HG03064 (cell line): ENCODE measurements around the gene NRG2.

Experiments used
- ATAC-seq: cut with Tn5 transposase; IDR thresholded peaks from one replicate; pipeline ENCODE4 v1.9.1; 2021; ENCODE audit warnings: low read depth; ENCODE audit not compliant: unreplicated experiment

The NRG2 gene

DNA sequence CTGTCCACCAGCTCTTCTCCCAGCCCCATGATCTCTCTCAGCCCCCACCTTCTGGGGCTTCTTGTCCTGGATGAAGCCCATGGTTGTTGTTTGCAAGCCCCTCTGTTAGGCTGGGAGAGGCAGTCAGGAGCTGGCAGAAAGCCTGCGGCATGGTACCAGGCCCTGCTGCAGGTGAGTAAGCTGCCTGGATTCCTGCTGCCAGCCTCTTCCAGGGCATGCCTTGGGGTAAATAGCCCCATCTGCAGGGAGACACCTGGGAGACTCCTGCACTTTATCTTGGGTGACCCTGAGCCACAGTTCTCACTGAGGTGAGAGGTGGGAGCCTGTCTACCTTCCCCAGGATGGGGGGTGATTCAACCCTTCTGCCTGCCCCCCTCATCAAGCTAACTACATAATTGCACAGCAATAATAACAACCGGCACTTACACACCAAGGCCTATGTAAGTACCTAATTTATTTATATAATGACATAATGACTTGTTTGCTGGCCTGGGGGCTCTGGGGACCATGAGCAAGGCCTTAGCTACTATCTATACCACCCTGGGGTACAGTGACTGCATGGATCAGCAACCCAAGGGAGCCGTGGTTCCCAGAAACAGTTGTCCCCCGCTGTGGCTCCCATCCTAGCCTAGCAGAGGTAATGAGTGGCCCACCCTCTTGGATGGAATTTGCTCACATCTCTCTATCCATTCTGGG is 131.5 kb downstream of the NRG2 start:
- no peak for ATAC-seq

DNA sequence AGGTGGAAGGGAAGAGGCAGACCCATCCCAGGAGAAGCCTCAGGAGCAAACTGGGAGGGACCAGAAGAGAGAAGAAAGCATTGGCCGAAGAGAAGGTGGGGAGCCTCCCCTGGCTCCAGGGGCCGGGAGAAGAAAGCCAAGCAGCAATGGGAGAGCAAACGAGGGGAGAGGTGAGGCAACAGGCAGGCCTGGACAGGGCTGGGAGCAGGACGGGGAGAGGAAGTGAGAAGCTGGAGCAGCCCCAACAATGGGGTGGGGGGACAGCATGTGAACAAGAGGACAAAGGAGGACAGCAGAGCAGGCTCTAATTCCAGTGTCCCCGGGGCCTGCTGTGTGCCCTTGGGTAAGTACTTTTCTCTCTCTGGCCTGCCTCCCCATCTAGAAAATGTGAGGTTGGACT is 132.2 kb downstream of the NRG2 start:
- no peak for ATAC-seq

DNA sequence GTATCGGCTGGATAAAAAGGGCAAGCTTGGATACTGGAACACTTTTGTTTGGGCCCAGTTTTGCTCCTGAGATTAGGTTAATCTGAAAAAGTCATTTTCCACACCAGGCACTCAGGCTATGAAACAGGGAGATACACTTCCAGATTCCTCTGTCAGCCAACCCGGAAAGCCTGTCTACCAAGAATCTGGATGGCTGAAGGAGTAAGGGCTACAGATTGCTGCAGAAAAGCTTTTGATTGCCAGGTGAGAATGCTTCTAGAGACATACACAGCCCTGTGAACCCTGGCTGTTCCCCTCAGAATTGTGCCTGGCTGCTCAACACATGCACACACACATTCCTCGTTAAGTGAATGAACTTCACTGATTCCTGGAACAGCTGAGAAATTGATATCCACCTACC is 133.1 kb downstream of the NRG2 start:
- ATAC-seq: no peak

DNA sequence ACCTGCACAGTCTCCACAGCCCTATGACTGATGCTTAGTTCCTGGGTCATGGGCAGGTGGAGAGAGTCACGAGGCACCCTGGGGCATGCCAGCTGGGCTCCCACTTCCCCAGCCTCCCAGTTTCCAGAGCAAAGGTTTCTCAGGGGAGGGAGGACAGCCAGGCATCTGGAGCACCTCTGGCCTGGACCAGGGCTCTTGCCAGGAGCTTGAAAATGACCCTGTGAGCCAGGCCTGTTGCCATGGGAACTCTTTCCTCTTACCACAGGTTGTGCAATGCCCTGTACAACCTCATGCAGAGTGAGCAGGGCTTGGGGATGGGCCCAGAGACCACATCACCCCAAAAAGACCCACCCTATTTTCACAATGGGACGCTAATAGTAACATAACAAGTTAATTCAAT is 134.3 kb downstream of the NRG2 start:
- no peak for ATAC-seq

DNA sequence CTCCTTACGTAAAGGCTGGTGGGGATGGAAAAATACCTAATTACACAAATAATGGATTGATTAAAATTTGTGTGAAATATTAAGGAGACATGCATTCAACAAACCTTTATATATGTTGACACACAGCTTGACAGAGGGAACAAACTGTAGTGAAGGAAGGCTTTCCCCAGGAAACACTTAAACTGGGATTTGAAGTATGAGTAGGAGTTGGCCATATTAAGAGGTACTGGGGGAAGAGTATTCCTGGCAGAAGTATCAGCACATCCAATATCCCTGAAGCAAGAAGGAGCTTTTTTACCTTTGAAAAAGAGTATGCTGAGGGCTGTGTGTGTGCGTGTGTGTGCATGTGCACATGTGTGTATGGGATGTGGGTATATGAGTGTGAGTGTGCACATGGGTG is 136.4 kb downstream of the NRG2 start:
- ATAC-seq: no peak

DNA sequence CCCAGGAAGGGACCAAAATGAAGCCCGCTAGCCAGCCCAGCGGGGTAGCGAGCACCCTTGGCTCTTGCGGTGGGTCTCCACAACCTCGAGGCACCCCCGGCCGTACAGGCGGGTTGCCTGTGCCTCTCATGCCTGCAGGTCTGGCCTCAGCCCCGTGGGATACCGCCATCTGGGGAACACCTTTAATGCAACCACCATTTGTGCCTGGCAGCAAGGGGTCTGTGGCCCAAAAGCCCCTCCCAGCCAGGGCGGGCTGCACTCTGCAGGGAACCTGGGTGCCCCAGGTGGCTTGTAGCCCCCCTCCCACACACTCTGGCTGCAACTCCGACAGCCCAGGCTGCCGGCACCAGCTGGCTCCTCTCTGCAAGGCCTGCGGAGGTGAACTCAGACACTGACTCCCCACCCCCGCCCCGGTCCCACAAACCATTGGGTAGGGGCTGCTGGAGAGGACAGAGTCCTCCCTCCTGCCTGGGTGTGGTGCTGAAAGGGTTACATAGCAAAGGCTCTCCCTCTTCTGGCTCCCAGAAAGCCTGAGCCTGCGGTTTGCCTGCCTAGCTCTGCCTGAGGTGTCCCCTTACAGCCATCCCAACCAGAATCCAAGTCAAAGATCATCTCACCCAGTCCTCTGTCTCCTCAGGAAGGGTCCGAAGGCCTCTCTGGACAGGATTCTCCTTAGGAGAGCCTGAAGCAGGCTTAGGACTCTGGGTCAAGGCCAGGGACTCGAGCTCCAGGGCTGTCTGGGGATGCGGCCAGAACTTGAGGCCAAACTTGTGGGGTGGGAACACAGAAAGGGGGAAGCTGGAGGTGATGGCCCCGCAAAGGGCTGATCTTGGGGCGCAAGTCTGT is 138.1 kb downstream of the NRG2 start:
- ATAC-seq: no peak

DNA sequence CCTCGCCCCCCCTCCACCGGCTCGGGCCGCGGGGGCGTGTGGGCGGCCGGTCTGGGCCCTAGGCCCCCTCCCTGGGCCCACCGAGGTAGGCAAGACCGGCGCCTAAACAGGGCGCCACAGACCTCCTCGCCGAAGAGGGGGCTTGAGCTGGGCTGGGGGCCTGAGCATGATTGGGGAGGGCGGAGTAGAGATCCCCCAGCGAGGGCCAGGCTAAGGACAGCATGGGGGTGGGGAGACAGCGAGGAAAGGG is 138.6 kb downstream of the NRG2 start:
- ATAC-seq: no peak

DNA sequence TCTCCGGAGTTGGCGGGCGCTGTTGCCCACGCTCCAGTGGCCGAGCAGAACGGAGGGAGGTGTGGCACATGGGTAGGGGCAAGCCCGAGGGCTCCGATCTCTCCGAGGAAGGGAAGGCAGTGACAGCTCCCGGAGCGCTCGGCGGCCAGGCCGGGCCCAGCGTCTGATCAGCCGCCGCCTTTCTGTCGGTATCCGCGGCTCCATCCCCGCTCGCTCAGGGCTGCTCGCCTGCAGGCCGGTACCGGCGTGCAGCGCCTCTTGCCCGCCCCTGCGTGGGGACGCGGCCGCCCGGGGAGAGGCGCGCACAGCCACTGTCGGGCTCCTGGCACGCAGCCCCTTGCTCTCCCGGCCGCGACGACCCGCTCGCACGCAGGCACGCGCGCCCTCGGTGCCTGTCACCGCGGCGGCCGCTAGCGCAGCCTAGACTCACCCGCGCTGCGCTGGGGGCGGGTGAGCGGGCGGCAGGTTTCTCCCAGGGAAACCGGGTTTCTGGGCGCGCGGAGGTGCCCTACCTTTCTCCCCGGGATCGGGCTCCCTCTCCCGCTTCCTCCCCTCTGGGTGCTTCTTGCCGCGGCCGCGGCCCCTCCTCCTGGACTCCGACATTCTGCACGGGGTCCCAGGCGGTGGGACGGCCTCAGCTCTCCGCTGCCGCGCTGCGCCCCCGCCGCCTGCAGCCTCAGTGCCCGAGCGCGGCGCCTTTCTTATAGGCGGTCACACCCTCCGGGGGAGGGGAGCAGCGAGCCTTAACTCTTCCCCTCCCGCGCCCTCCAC is 139.1 kb downstream of the NRG2 start:
- no peak for ATAC-seq

DNA sequence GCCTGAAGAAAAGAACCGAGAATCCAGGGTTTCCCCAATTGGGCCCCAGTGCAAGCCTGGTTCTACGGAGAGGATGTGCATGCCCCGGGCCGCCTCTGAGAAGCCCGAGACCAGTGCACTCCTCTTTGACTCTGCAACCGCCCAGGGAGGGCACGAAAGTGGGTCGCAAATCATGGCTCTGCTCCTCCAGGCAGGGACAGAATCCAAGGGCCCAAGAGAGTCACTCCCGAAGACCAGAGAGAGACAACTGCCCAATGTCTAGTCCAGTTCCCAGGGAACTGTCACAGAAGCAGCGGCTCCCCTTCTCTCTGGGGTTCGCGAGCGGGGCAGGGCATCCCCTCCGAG is 139.7 kb downstream of the NRG2 start:
- no peak for ATAC-seq

DNA sequence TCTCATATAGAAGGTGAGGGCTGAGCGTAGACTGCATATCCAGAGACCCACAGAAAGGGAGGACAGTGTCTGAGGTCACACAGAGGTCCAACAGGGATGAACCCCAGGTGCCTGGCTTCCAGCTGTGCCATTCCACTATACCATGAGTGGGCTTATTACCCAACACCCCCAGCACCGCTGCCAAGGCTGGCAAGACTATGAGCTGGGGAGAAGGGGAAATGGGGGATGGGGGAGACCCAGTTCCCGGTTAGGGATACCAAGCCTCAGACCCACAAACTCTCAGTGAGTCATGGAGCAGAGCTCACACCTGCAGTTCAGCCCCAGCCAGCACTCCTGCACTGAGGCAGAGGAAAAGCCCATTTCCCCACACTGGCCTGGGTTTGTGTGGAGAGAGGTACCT is 141.1 kb downstream of the NRG2 start:
- no peak for ATAC-seq

DNA sequence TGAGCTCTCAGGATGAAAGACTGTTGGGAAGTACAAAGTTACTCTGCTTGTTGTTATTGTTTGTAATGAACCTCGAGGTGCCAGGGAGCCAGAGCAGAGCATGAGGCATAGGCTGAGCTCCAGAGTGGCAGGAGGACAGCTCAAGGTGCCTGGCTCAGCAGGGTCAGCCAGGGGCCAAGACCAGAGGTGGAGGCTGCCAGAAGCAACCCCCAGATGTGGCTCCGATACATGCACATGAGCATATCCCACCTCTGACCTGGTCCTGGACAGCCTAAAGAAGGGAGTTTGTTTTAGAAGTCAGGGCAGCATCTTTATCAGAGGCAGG is 141.9 kb downstream of the NRG2 start:
- ATAC-seq: no peak

DNA sequence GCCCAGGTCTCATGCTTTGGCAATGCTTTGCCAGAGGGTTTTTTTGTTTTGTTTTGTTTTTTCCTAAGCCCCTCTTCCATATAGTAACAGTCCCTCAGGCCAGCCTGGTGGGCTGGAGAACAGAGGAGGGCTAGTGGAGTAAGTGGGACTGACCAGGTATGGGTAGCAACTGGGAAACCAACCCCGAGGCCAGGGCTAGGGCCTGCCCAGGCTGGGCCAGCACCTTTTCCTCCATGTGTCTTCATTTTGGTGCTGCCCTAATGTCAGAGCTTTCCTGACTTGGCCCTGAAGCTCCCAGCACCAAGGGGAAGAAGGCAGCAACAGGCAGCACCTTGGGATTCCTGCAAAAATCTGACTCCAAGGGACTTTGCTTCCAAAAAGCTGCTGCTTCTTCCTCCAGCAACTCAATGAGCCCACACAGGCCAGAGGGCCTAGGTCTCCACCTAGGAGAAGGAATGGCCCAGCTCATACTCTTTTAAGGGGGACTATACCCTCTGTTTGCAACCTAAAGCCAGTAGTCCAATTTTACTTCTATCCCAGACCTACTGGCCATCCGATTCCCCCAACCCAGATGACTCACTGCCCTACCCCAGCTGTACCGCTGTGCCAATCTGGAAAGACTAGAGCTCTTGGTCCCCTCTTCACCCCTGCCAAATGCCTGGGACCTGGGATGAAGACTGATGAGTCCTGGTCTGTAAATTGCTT is 142.4 kb downstream of the NRG2 start:
- no peak for ATAC-seq

DNA sequence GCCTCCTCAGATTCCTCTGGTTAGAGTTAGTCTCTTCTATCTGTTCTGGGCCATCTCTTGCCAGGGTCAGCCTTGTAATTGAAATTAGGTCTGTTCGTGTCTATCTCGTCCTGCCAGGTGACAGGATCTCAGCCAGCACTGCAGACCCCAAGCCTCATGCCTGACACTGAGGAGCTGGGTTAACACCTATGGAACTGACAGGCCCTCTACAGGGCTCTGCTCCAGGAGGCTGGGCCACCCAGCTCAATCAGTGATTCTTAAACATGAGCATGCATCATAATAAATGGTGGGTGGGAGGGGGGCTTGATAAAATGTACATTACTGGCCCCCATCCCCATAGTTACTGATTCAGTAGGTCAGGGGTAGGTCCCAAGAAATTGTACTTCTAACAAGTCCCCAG is 144.1 kb downstream of the NRG2 start:
- ATAC-seq: no peak

DNA sequence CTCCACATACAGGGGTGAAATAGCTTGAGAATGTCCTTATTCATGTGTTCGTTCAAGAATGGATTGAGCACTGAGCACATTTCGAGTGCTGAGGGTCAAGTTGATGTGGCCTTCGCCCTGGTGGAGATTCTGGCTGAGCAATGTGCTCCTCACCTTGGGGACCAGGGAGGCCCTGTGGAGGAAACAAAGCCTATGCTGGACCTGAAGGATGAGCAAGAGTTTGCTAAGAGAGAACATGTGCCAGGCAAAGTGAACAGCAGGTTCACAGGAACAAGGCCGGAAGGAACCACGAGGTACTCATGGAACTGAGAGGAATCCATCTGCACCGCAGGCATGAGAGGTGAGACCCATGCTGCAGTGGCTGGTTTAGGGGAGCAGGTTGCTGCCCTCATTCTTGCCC is 145.1 kb downstream of the NRG2 start:
- ATAC-seq: no peak

DNA sequence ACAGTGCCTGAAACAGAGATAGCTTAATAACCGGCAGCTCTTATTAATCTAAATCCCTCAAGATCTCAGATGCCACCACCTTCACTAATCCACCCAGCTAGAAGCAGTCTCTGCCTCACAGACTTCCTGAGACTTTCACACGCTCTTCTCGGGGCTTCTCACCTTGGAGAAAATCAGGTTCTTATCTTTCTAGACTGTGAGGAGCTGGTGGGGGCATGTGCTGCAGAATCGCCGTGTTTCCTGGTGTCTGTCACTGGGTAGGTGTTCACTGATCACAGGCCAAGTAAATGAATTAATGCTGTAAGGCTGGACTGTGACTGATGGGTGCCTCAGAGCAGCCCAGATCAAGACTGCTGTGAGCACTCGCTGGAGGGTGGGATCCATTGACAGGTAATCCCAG is 145.8 kb downstream of the NRG2 start:
- ATAC-seq: no peak

DNA sequence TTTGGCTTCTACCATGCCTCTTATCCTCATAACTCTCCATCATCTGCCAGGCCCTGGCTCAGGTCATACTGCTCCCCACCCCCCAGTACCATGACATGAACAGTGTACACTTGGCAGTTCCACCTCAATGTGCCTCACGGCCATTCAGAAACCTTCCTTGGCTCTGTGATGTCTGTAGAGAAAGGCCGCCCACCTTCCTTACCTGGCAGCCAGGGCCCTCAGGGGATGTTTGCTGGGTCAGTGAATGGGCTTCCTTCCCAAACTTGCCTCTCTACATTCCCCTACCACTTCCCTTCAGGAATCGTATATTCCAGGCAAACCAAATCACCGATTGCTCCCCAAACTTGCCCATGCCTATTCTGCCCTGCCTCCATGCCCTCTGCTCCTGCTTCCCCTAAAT is 146.4 kb downstream of the NRG2 start:
- ATAC-seq: no peak

DNA sequence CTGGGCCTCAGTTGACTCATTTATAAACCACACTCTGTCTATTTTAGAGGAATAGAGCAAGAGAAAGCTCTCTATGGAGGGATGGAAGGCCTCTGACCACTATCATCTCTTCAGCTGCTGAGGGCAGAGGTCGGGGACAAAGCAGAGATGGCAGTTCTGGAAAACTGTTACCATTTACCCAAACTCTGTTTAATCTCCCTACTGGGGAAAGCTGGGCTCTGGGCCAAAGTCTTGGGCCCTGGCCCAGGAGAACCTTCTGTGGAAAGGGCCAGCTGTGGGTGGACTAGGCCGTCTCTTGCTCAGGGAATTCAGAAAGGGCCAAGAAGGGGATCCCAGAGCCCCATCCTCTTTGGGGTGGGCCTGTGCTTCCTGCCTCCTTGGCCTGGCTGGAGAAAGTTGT is 147.5 kb downstream of the NRG2 start:
- ATAC-seq: no peak

DNA sequence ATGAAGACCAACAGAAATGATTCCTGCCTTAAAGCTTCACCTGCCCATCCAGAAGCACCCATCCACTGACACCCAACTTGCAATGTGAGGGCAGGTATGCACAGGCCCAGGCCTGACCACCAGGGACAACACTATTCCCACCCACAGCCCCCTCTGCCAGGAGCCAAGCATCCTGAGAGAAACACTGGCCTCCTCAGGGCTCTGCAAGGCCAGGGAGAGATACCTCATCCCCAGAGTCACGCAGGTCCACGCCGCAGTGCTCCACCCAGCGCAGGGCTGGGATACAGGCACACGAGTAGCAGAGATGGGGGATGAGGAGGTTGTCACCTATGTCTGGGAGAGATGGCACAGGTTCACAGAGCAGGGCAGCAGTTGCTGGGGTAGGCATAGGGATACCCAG is 148.1 kb downstream of the NRG2 start:
- ATAC-seq: no peak

DNA sequence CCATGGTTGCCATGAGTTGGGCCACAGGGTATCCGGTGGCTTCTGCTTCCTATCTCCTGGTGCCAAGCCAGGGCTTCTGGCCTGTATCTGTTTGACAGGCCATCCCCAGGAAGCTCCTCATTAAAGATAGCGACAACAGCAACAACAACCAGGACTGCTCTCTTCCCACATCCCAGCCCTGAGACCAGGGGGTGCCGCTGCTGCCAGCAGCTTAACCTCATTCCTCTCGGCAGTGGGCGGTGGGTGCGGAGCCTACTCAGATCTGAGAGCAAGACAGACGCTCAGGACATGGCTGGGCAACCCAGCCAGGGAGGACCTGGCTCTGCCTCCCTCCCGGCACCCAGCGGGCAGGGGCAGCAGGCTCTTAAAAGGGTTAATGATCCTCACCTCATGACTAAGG is 149.2 kb downstream of the NRG2 start:
- ATAC-seq: no peak

DNA sequence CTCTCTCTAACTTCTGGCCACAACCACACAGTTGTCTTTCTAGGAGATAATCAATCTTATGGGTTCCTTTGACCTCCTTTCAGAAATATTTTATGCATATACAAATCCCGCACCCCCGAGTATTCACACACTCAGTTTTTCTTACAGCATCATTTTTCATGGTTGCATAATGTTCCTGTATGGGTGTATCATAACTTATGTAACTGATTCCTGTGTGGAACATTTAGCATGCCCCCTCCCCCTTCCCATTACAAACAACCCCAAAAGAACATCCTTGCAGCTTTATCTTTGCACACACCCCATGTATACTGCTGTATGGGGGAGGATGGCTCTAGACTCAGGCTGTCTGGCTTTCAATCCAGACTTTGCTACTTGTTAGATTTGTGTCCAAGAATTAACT is 153.7 kb downstream of the NRG2 start:
- ATAC-seq: no peak

DNA sequence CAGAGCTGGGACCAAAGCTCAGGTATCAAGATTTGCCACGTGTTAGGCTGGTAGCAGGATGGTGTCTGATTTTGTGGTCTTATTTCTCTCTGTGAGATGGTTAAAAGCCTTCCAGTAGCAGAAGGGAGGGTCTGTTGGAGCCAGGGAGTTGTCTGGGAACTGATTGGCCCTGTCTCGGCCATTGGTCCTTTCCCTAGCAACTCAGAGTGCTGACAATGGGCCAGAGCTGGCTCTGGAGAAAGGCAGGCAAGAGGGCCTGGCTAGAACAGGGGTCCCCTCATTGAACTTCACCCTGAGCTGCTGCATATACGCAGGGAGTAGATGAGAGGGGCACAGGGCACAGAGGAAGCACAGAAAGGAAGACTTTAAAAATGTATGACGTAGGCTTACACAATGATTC is 154.7 kb downstream of the NRG2 start:
- ATAC-seq: no peak

DNA sequence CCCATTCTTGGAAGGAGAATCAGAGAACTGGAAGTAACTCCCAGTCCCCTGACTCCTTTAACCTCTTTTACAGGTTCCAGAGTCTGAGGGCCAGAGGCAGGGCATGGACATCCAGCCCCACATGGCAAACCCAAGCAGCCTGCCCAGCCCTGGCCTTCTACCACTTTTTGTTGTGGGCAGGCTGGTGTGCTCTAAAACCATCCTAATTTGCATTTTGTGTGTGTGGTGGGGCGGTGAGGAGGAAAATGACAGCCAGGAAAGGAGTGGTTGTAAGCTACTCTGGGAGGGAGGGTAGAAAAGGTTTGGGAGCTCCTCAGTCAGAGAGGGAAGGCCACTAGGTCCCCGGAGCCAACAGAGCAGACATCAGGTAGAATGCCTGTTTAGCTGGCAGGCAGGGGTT is 156.9 kb downstream of the NRG2 start:
- no peak for ATAC-seq
